Heart left ventricle (tissue), 16 donors: Measurements from ENCODE around the gene TEKTIP1. TPM values are rescaled to one million over a fixed set of nuclear protein-coding genes. Genes with fewer than 3 reads are reported as not detected.

Experiments
- ATAC-seq, 4 donors: fragments of 200-7000 bp; cut with Tn5 transposase; one replicate each; pipeline ENCODE4 v1.9.1; 2020 to 2022; ENCODE audit warnings: moderate library complexity in 4 of 4, mild to moderate bottlenecking in 3 of 4, moderate number of reproducible peaks in 1 of 4
- DNase-seq, 5 donors: peaks; one replicate each; pipeline ENCODE4 v3.0.0-alpha.2; 2020
- H3K27ac ChIP-seq, 12 donors: fragments of 200-600 bp; sonication (generic) in 4 of 12; one replicate each; pipeline versions ENCODE4 v1.5.0 to v1.8.0; 2016 to 2022; ENCODE audit warnings: mild to moderate bottlenecking in 2 of 12
- H3K27me3 ChIP-seq, 9 donors: fragments of 200-600 bp; sonication (generic) in 2 of 9; one replicate each; pipeline versions ENCODE4 v1.5.1 to v1.8.0; 2016 to 2022; ENCODE audit warnings: mild to moderate bottlenecking in 3 of 9
- H3K36me3 ChIP-seq, 9 donors: fragments of 200-600 bp; sonication (generic) in 2 of 9; one replicate each; pipeline versions ENCODE4 v1.5.0 to v1.8.0; 2018 to 2022; ENCODE audit warnings: mild to moderate bottlenecking in 2 of 9
- H3K4me1 ChIP-seq, 12 donors: fragments of 200-600 bp; sonication (generic) in 4 of 12; one replicate each; pipeline versions ENCODE4 v1.5.0 to v1.8.0; 2016 to 2022; ENCODE audit warnings: mild to moderate bottlenecking in 3 of 12
- H3K4me3 ChIP-seq, 12 donors: fragments of 200-600 bp; sonication (generic) in 4 of 12; one replicate each; pipeline versions ENCODE4 v1.5.0 to v1.8.0; 2017 to 2022; ENCODE audit warnings: mild to moderate bottlenecking in 9 of 12, moderate library complexity in 4 of 12
- H3K9me3 ChIP-seq, 12 donors: fragments of 200-600 bp; sonication (generic) in 4 of 12; one replicate each; pipeline versions ENCODE4 v1.5.0 to v1.8.0; 2016 to 2022; ENCODE audit warnings: mild to moderate bottlenecking in 1 of 12
- CTCF ChIP-seq, 12 donors: fragments of 200-600 bp; sonication (generic) in 4 of 12; IDR thresholded peaks; one replicate each; pipeline versions ENCODE4 v1.5.0 to v1.8.0; 2018 to 2022; ENCODE audit warnings: antibody characterized with exemption in 12 of 12, mild to moderate bottlenecking in 5 of 12
- POLR2A ChIP-seq, 2 donors: fragments of 450-650 bp; IDR thresholded peaks; one replicate each; pipeline ENCODE4 v1.6.1; 2017; ENCODE audit warnings: antibody characterized with exemption in 2 of 2, mild to moderate bottlenecking in 2 of 2, moderate library complexity in 2 of 2
- WGBS, 4 donors: extraction: QIAGEN DNeasy Blood & Tissue Kit in 2 of 4; methylation state at CpG; one replicate each; pipeline versions ENCODE4 v1.1.5 to v1.1.7; 2013 to 2018; 5-methylcytosine and 5-hydroxymethylcytosine counted together
- intact Hi-C, 10 donors: fragments of 100-400 bp; cut with DNase I; formaldehyde crosslinking; loops; one replicate each; pipeline versions ENCODE4 v1.11.1 to v1.14.2; 2022
- polyA plus RNA-seq, 2 donors: library from polyadenylated mRNA; stranded (reverse); fragments of 200-250 nt; gene quantifications; one replicate each; pipeline ENCODE4 v1.2.3, GENCODE V29; 2013
- total RNA-seq, 9 donors: library from RNA; depleted of rRNA in 2 of 9; stranded (reverse); fragments of >200 nt in 2 of 9; fragmentation: NEBNext Ultra II Directional in 3 of 9; extraction: Animal tissue kit (Norgen Biotek cat#: 25700) in 3 of 9; gene quantifications; one replicate each; pipeline versions ENCODE4 v1.1.0 to v1.2.4, GENCODE V29; 2016 to 2023
- donor health status: ischemic (EF 13 %, LVEDD 7.1; RV severe dilation, severe dysfunction).
- donor health status: healthy with polysubstance abuse.
- donor health status: DM: no; HTN: yes; CAD: no.
- donor health status: DM: no; HTN: no; CAD: no.
- donor health status: ischemic (EF 25% LVEDD 6.9; RV normal size, moderate dysfunction).
- donor health status: ischemic (EF 25% LVEDD 5.7; RV mildly dilated, moderate dysfunction).
- donor health status: healthy.
- donor health status: DM: yes; HTN: yes; CAD: no.
- donor health status: ischemic (EF 35%, LVEDD 5.7; RV mildly dilated, moderate dysfunction).
- donor health status: nonischemic (EF 11% LVEDD 7.7; RV severe dilation, severe dysfunction).
- donor health status: DM: yes; HTN: yes; CAD: no.
- donor health status: PGD.
- donor health status: ischemic (EF 29% LVEDD 5.4; RV normal size, mild dysfunction).
- donor health status: nonischemic (EF 23%, LVEDD 6.1; RV moderate dilation, normal function).

TEKTIP1 gene
- total and polyA plus RNA-seq, 11 donors = 0.63 to 1.8 (median 0.93) TPM; not detected in 5

- Histone ChIP-seq H3K4me3 (no peak overlapping the region), H3K27me3 (no peaks in the 10 kb centered on the region), H3K27ac (no peak overlapping the region), H3K36me3 (peaks cover 0 to 58% (median 49%) of the 10 kb centered on the region in 9 donors), H3K4me1 (no peaks in the 10 kb centered on the region), H3K9me3 (no peaks in the 10 kb centered on the region)
- 93 to 97% (median 95%) methylated on average over 16 of the region's 16 CpGs for WGBS, 4 donors
- DNase-seq (no peak), ATAC-seq (no peak)
- TF ChIP-seq POLR2A (IDR thresholded peaks at IDR 0.05) (no peak), CTCF (IDR thresholded peaks at IDR 0.05) (no peak)
- intact Hi-C loops = no loop called here
Observed at GRCh38 chr19:3492919-3493318, 46.1 kb upstream of the TEKTIP1 start.

DNA sequence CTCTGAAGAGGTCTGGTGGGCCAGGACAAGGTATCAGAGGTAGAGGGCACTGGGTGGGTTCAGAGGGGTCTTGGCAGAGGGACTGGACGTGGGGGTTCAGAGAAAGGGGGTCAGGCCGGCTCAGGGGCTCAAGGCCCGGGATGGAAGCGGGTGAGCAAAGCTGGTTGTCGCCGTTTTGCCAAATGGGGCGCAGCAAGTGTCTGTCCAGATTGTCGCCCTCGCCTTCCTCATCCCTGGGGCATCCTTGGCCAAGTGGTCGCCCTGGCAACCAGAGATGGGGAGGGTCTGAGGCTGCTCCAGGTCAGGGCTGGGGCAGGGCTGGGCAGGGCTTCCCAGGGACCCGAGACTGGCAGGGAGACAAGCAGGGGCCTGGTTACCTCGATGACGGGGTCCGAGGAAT, 45.3 kb upstream of the TEKTIP1 start:
- 92 to 96% (median 95%) methylated on average over 13 to 14 of the region's 14 CpGs for WGBS, 4 donors
- Histone ChIP-seq H3K36me3 (peaks cover 0 to 58% (median 49%) of the 10 kb centered on the region in 9 donors), H3K9me3 (no peaks in the 10 kb centered on the region), H3K27me3 (no peaks in the 10 kb centered on the region), H3K4me1 (no peaks in the 10 kb centered on the region), H3K27ac (no peak overlapping the region), H3K4me3 (no peak overlapping the region)
- TF ChIP-seq POLR2A (IDR thresholded peaks at IDR 0.05) = no peak
- no peak for TF ChIP-seq CTCF (IDR thresholded peaks at IDR 0.05)
- ATAC-seq = no peak
- intact Hi-C loops = no loop called here
- DNase-seq = no peak

DNA sequence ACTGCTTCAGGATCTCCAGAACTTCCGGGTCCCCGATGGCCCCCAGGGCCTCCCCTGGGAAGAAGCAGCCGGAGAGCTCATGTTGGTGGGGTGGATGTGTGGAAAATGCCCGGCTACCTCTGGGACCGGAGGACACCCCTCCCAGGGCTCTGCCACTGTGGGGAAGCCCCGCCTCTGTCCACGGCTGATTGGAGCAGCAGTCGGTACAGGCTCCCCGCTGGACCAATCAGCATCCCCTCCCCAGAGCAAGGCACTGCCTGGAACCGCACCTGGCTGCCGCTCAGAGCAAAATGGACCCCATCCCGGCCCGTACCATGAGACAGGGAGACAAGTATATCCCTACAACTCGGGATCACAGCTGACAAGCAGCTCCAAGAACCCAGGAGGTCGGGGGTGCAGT, 44.9 kb upstream of the TEKTIP1 start:
- peaks cover 0 to 58% (median 49%) of the 10 kb centered on the region in 9 donors for H3K36me3 ChIP-seq
- 83 to 93% (median 86%) methylated on average over 8 to 15 of the region's 15 CpGs for WGBS, 4 donors
- ATAC-seq (peak in 3 of 4 donors; percentile 16 to 43 (median 33)), DNase-seq (no peak)
- H3K4me3 ChIP-seq = no peak overlapping the region
- TF ChIP-seq CTCF (IDR thresholded peaks at IDR 0.05) (no peak), POLR2A (IDR thresholded peaks at IDR 0.05) (no peak)
- H3K4me1 ChIP-seq = peaks cover 0 to 4% (median 1%) of the 10 kb centered on the region in 12 donors
- no peaks in the 10 kb centered on the region for H3K9me3 ChIP-seq
- intact Hi-C loops = no loop called here
- H3K27me3 ChIP-seq = no peaks in the 10 kb centered on the region
- no peak overlapping the region for H3K27ac ChIP-seq

DNA sequence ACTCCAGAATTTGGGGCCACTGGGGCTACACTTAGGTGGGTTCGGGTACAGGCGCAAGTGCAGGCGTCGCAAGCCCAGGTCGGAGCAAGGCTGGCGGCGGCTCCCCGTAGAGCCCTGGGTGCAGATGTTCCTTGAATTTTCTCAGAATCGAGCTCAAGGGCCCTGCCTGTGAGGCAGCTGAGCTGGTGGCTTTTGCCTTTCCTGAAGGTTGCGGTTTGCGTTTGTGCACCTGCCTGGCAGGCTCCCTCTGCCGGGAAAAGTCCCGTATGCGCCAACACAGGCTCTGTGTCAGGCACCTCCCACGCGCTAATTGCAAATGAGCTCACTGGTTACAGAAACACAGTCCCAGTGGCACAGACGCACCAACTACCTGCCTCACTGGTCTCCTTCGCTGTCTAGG, 44.4 kb upstream of the TEKTIP1 start:
- intact Hi-C loops = no loop called here
- Histone ChIP-seq H3K4me1 (peaks cover 0 to 9% (median 6%) of the 10 kb centered on the region in 12 donors), H3K27ac (no peak overlapping the region), H3K36me3 (peaks cover 0 to 58% (median 49%) of the 10 kb centered on the region in 9 donors), H3K27me3 (no peaks in the 10 kb centered on the region), H3K4me3 (no peak overlapping the region), H3K9me3 (no peaks in the 10 kb centered on the region)
- DNase-seq (no peak), ATAC-seq (no peak)
- WGBS, 4 donors = 90 to 96% (median 93%) methylated on average over 18 of the region's 18 CpGs
- TF ChIP-seq POLR2A (IDR thresholded peaks at IDR 0.05) (no peak), CTCF (IDR thresholded peaks at IDR 0.05) (no peak)
